ENCODE measurements around the gene OTX2.

DNA sequence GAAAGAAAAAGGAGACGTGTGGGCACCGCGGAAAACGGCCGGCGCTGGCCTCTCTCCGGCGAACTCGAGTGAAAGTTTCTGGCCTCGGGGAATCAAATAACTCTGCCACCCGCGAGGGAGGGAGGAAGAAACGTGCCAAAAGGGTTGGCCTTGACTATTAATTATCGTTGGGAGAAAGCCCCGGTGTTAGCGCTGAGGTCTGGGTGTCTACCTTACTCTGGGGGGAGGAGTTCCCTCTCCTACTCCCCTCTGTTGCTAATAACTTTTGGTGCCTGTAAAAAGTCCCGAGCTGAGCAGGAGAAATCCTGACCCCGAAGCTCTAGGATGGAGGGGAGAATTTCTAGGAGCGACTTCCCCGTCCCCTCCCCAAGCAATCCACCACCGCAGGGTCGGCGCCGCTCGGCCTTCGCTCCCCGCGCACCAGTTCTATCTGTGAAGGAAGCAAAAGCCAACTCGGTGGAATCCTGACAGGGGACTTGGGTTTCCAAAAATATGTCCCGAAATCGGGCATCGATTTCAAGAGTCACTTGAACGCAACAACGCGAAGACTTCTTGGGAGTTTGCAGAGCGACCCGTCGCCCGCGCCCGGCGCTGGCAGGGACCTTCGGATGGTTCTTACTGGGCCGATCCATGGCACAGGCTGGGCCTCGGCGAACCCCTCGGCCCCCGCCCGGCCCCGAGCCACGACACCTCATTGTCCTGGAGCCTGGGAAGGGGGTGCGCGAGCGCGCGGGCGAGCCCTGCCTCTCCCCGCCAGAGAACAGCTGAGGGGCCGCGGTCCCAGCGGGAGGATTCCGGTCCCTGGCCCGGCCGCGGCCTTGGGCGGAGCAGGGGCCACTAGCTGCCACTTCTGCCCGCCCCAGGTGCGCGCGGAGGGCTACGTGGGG is 1.7 kb downstream of the OTX2 start:
- TF ChIP-seq, protein P1, sequence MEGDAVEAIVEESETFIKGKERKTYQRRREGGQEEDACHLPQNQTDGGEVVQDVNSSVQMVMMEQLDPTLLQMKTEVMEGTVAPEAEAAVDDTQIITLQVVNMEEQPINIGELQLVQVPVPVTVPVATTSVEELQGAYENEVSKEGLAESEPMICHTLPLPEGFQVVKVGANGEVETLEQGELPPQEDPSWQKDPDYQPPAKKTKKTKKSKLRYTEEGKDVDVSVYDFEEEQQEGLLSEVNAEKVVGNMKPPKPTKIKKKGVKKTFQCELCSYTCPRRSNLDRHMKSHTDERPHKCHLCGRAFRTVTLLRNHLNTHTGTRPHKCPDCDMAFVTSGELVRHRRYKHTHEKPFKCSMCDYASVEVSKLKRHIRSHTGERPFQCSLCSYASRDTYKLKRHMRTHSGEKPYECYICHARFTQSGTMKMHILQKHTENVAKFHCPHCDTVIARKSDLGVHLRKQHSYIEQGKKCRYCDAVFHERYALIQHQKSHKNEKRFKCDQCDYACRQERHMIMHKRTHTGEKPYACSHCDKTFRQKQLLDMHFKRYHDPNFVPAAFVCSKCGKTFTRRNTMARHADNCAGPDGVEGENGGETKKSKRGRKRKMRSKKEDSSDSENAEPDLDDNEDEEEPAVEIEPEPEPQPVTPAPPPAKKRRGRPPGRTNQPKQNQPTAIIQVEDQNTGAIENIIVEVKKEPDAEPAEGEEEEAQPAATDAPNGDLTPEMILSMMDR (IDR thresholded peaks at IDR 0.05; ENCODE audit: insufficient read depth, low read length, poor library complexity, severe bottlenecking), result no peak
- TF ChIP-seq EZH2phosphoT487 (conservative IDR thresholded peaks at IDR 0.05; ENCODE audit: low read length), result no peak

Measured in SU-DHL-6 (cell line).